Rectal smooth muscle tissue (tissue), 1 donor: Measurements from ENCODE around the gene H3-3A.

Source experiments
- H3K27ac ChIP-seq: one replicate; pipeline ENCODE4 v1.7.0; 2013; ENCODE audit warnings: low read depth, low read length, inconsistent platforms
- H3K27me3 ChIP-seq: one replicate; pipeline ENCODE4 v1.7.0; 2013; ENCODE audit warnings: low read length; ENCODE audit not compliant: control insufficient read depth, insufficient read depth
- H3K36me3 ChIP-seq: one replicate; pipeline ENCODE4 v1.7.0; 2013; ENCODE audit warnings: low read length; ENCODE audit not compliant: control insufficient read depth, insufficient read depth
- H3K4me1 ChIP-seq: one replicate; pipeline ENCODE4 v1.7.0; 2013; ENCODE audit warnings: low read length; ENCODE audit not compliant: control insufficient read depth, insufficient read depth
- H3K4me3 ChIP-seq: one replicate; pipeline ENCODE4 v1.7.0; 2013; ENCODE audit warnings: low read length
- H3K9ac ChIP-seq: one replicate; pipeline ENCODE4 v1.7.0; 2013; ENCODE audit warnings: low read length

The H3-3A gene

GRCh38 chr1:226062558-226063223, at the start of gene H3-3A:
TSS of gene H3-3A (plus strand) at chr1:226062716. CDS start at chr1:226064352, 1,636 bp downstream.
- H3K27me3 ChIP-seq = no peaks in the 10 kb centered on the region
- H3K4me3 ChIP-seq = peak within 1 kb of the TSS; percentile 87
- H3K4me1 ChIP-seq = peaks cover 26% of the 10 kb centered on the region
- peak within 1 kb of the TSS; percentile 92 for H3K9ac ChIP-seq
- peaks cover 4% of the 10 kb centered on the region for H3K36me3 ChIP-seq
- H3K27ac ChIP-seq = peak within 1 kb of the TSS; percentile 99

GRCh38 chr1:226017070-226017469, 45.4 kb upstream of the H3-3A start:
- Histone ChIP-seq H3K27ac (no peak overlapping the region), H3K9ac (no peak overlapping the region), H3K4me3 (no peak overlapping the region), H3K27me3 (no peaks in the 10 kb centered on the region), H3K4me1 (no peaks in the 10 kb centered on the region), H3K36me3 (no peaks in the 10 kb centered on the region)

GRCh38 chr1:226019572-226019971, 42.9 kb upstream of the H3-3A start:
- Histone ChIP-seq H3K4me1 (no peaks in the 10 kb centered on the region), H3K27ac (no peak overlapping the region), H3K9ac (no peak overlapping the region), H3K27me3 (no peaks in the 10 kb centered on the region), H3K36me3 (no peaks in the 10 kb centered on the region), H3K4me3 (no peak overlapping the region)

- Histone ChIP-seq H3K36me3 (no peaks in the 10 kb centered on the region), H3K9ac (no peak overlapping the region), H3K4me3 (no peak overlapping the region), H3K27me3 (no peaks in the 10 kb centered on the region), H3K27ac (no peak overlapping the region), H3K4me1 (no peaks in the 10 kb centered on the region)
These were observed 41.1 kb upstream of the H3-3A start for GRCh38 chr1:226021401-226021800.

GRCh38 chr1:226021801-226022200, 40.7 kb upstream of the H3-3A start:
- Histone ChIP-seq H3K4me1 (no peaks in the 10 kb centered on the region), H3K27me3 (no peaks in the 10 kb centered on the region), H3K9ac (no peak overlapping the region), H3K36me3 (no peaks in the 10 kb centered on the region), H3K27ac (no peak overlapping the region), H3K4me3 (no peak overlapping the region)

- H3K4me3 ChIP-seq = no peak overlapping the region
- H3K9ac ChIP-seq = no peak overlapping the region
- H3K27me3 ChIP-seq = no peaks in the 10 kb centered on the region
- H3K27ac ChIP-seq = no peak overlapping the region
- H3K36me3 ChIP-seq = no peaks in the 10 kb centered on the region
- no peaks in the 10 kb centered on the region for H3K4me1 ChIP-seq
These were observed 38.8 kb upstream of the H3-3A start for GRCh38 chr1:226023735-226024134.

- no peak overlapping the region for H3K9ac ChIP-seq
- no peaks in the 10 kb centered on the region for H3K27me3 ChIP-seq
- H3K36me3 ChIP-seq = no peaks in the 10 kb centered on the region
- no peaks in the 10 kb centered on the region for H3K4me1 ChIP-seq
- no peak overlapping the region for H3K27ac ChIP-seq
- H3K4me3 ChIP-seq = no peak overlapping the region
These were observed 35.7 kb upstream of the H3-3A start for GRCh38 chr1:226026833-226027232.

- H3K27ac ChIP-seq = no peak overlapping the region
- H3K4me1 ChIP-seq = no peaks in the 10 kb centered on the region
- no peak overlapping the region for H3K9ac ChIP-seq
- no peaks in the 10 kb centered on the region for H3K36me3 ChIP-seq
- no peak overlapping the region for H3K4me3 ChIP-seq
- no peaks in the 10 kb centered on the region for H3K27me3 ChIP-seq
These were observed 34.8 kb upstream of the H3-3A start for GRCh38 chr1:226027538-226028217.

GRCh38 chr1:226029093-226029496, 33.4 kb upstream of the H3-3A start:
- Histone ChIP-seq H3K4me1 (no peaks in the 10 kb centered on the region), H3K27me3 (no peaks in the 10 kb centered on the region), H3K9ac (no peak overlapping the region), H3K36me3 (no peaks in the 10 kb centered on the region), H3K4me3 (no peak overlapping the region), H3K27ac (no peak overlapping the region)

- H3K27ac ChIP-seq = no peak overlapping the region
- no peak overlapping the region for H3K4me3 ChIP-seq
- no peak overlapping the region for H3K9ac ChIP-seq
- H3K36me3 ChIP-seq = no peaks in the 10 kb centered on the region
- no peaks in the 10 kb centered on the region for H3K4me1 ChIP-seq
- no peaks in the 10 kb centered on the region for H3K27me3 ChIP-seq
These were observed 32.8 kb upstream of the H3-3A start for GRCh38 chr1:226029568-226030225.

GRCh38 chr1:226033582-226033981, 28.9 kb upstream of the H3-3A start:
- H3K27me3 ChIP-seq = no peaks in the 10 kb centered on the region
- H3K9ac ChIP-seq = no peak overlapping the region
- no peak overlapping the region for H3K27ac ChIP-seq
- H3K36me3 ChIP-seq = no peaks in the 10 kb centered on the region
- no peak overlapping the region for H3K4me3 ChIP-seq
- H3K4me1 ChIP-seq = no peaks in the 10 kb centered on the region

GRCh38 chr1:226033991-226034390, 28.5 kb upstream of the H3-3A start:
- H3K27ac ChIP-seq = no peak overlapping the region
- H3K27me3 ChIP-seq = no peaks in the 10 kb centered on the region
- no peak overlapping the region for H3K4me3 ChIP-seq
- no peak overlapping the region for H3K9ac ChIP-seq
- H3K4me1 ChIP-seq = no peaks in the 10 kb centered on the region
- H3K36me3 ChIP-seq = no peaks in the 10 kb centered on the region
